HG03196 (cell line): Measurements from ENCODE around the gene PPP1R36.
"Not testable (repeated sequence)": the region's sequence is repeated elsewhere in the genome, so short reads cannot be mapped to it uniquely, and the experiment has no call there.

ENCODE experiments used
- ATAC-seq: cut with Tn5 transposase; IDR thresholded peaks from one replicate; pipeline ENCODE4 v1.9.1; 2021; ENCODE audit not compliant: unreplicated experiment

PPP1R36 gene

GRCh38 chr14:64562436-64562835 lies 12.7 kb downstream of the PPP1R36 start:
- no peak for ATAC-seq

- ATAC-seq = no peak
Observed at GRCh38 chr14:64563696-64564095, 13.9 kb downstream of the PPP1R36 start.

GRCh38 chr14:64566651-64567122 lies 16.9 kb downstream of the PPP1R36 start:
- no peak for ATAC-seq

- ATAC-seq = no peak
Observed at GRCh38 chr14:64569138-64569631, 19.4 kb downstream of the PPP1R36 start.

GRCh38 chr14:64569646-64570045 lies 19.9 kb downstream of the PPP1R36 start:
- ATAC-seq = not testable (repeated sequence)

GRCh38 chr14:64572386-64573104 lies 22.8 kb downstream of the PPP1R36 start:
- no peak for ATAC-seq

GRCh38 chr14:64573109-64573508 lies 23.3 kb downstream of the PPP1R36 start:
- ATAC-seq = no peak

- no peak for ATAC-seq
Observed at GRCh38 chr14:64574371-64575107, 24.8 kb downstream of the PPP1R36 start.

- ATAC-seq = no peak
Observed at GRCh38 chr14:64577211-64577610, 27.4 kb downstream of the PPP1R36 start.

- no peak for ATAC-seq
Observed at GRCh38 chr14:64580467-64580866, 30.7 kb downstream of the PPP1R36 start.

GRCh38 chr14:64581363-64581762 lies 31.6 kb downstream of the PPP1R36 start:
- no peak for ATAC-seq

GRCh38 chr14:64581817-64582216 lies 32.1 kb downstream of the PPP1R36 start:
- no peak for ATAC-seq

- no peak for ATAC-seq
Observed at GRCh38 chr14:64584190-64584589, 34.4 kb downstream of the PPP1R36 start.

GRCh38 chr14:64591809-64592208 lies 42.0 kb downstream of the PPP1R36 start:
- ATAC-seq = no peak

GRCh38 chr14:64594438-64594837 lies 44.7 kb downstream of the PPP1R36 start:
- no peak for ATAC-seq

- ATAC-seq = no peak
Observed at GRCh38 chr14:64598404-64598803, 48.6 kb downstream of the PPP1R36 start.

GRCh38 chr14:64601571-64601970 lies 51.8 kb downstream of the PPP1R36 start:
- no peak for ATAC-seq

- no peak for ATAC-seq
Observed at GRCh38 chr14:64602826-64603225, 53.1 kb downstream of the PPP1R36 start.

GRCh38 chr14:64604001-64604400 lies 54.2 kb downstream of the PPP1R36 start:
- ATAC-seq = no peak

GRCh38 chr14:64604881-64605280 lies 55.1 kb downstream of the PPP1R36 start:
- ATAC-seq = no peak

- no peak for ATAC-seq
Observed at GRCh38 chr14:64605926-64606685, 56.3 kb downstream of the PPP1R36 start.
